Activated T-cell treated with anti-CD3 and anti-CD28 coated beads for 1 hour (primary cell): ENCODE measurements around the gene GBE1.
"Not testable (repeated sequence)": the region's sequence is repeated elsewhere in the genome, so short reads cannot be mapped to it uniquely, and the experiment has no call there.

Experiments used
- DNase-seq: peaks from one replicate; pipeline ENCODE4 v3.0.0-alpha.2; 2020; ENCODE audit warnings: low read depth

GBE1 gene

DNA sequence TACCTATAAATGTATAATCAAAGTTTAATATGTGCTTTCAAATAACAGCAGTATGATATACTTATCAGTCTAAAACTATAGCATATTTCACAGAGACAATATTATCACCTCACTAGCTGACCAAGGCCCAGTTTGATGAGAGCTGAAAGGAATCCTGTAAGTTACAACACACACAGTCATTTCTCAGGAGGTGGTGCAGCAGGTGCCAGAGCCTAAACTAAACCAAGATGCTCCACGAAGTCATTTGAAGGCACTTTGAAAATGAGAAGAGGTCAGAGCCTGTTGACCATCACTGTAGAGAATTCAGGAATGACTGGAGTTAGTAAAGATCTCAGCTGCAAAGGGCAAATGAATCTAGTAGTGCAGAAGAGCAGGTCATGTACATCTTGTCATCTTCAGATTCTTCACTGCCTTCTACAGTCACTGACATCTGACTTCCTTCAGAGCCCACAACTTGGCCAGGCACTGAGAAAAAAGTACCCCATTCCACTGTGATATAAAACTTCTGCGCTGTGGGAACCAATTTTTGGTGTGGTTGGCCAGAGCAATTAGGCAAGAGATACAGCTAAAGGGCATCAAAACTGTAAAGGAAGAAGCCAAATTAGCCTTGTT lies 7.9 kb downstream of the GBE1 start:
- DNase-seq = no peak

GRCh38 chr3:81752604-81753003 lies 8.8 kb downstream of the GBE1 start:
- DNase-seq = no peak

GRCh38 chr3:81749265-81749664 lies 12.2 kb downstream of the GBE1 start:
- DNase-seq = no peak

GRCh38 chr3:81747280-81747679 lies 14.2 kb downstream of the GBE1 start:
- DNase-seq = not testable (repeated sequence)

DNA sequence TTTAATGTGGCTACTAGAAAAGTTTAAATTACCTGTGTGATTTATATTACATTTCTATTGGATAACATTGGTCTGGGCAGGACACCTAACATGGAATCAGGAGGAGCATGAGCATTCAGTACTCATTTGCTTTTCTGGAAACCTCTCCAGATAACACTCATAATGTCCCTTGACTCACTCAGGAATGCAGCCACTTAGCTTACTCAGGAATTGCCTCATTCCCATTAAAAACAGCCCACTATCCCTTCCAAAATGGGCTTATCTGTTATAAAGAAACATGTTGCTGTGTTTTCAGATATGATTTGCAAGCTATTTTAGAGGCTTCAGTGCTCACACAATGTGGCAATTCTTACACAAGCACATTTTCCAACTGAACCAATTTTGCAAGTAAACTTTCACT lies 17.1 kb downstream of the GBE1 start:
- no peak for DNase-seq

GRCh38 chr3:81743096-81744025 lies 18.1 kb downstream of the GBE1 start:
- no peak for DNase-seq

GRCh38 chr3:81742581-81742980 lies 18.9 kb downstream of the GBE1 start:
- no peak for DNase-seq

- DNase-seq = no peak
These were observed 20.2 kb downstream of the GBE1 start for GRCh38 chr3:81741216-81741615.

- DNase-seq = no peak
These were observed 20.7 kb downstream of the GBE1 start for GRCh38 chr3:81740731-81741130.

- DNase-seq = no peak
These were observed 26.1 kb downstream of the GBE1 start for GRCh38 chr3:81735334-81735733.

DNA sequence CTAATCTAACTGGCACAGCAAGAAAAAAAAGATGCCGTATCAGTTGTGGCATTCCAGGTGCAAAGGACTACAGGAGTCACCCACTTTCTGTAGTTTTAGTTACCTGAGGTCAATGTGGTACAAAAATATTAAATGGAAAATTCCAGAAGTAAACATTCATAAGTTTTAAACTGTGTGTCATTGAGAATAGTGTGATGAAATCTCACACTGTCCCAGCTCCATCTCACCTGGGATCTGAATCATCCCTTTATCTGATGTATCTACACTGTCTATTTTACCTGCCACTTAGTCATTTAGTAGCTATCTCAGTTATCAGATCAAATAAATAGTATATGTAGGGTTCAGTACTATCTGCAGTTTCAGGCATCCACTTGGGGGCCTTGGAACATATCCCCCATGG lies 26.7 kb downstream of the GBE1 start:
- no peak for DNase-seq

GRCh38 chr3:81732642-81733041 lies 28.8 kb downstream of the GBE1 start:
- DNase-seq = no peak

- DNase-seq = no peak
These were observed 32.5 kb downstream of the GBE1 start for GRCh38 chr3:81728766-81729544.

GRCh38 chr3:81726735-81727134 lies 34.7 kb downstream of the GBE1 start:
- DNase-seq = no peak

- DNase-seq = no peak
These were observed 35.3 kb downstream of the GBE1 start for GRCh38 chr3:81726132-81726531.

DNA sequence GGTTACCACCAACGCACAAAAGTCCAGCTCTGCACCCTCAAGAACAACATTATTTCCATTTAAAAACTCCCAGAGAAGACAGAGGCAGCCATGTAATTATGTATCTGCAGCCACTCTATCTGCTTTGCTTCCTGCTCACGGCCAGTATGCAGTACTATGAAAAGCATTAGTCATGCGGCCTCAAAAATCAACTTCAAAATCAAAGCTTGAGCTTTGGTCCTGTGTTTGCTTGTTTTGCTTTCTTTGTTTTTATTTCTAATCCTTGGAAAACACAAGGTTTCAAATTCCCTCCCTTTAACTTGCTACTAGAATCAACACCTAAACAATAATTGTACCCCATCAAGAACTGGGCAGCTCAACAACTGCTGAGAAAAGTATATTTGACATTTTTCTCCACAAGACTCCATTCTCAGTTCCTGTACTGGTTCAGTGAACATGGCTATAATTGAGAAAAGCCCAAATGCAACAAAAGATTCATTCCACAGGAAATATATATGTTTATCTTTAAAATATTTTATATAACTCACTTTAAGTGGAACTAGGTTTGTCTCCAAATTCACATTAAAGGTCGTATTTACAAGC lies 37.6 kb downstream of the GBE1 start:
- no peak for DNase-seq

DNA sequence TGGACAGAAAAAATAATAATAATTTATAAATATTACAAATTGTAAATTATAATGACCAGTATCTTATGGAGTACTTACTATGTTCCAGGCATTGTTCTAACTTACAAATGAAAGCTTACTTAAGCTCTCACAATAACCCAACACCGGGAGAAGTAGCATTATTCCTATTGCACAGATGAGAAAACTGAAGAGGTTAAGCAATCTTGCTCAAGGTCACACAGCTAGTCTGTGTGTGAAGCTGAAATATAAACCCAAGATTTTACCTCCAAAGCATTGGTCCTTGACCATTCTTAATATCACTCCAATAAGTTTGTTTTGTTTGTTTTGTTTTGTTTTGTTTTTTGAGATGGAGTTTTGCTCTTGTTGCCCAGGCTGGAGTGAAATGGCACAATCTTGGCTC lies 43.1 kb downstream of the GBE1 start:
- DNase-seq = no peak

GRCh38 chr3:81716870-81717509 lies 44.5 kb downstream of the GBE1 start:
- DNase-seq = no peak

DNA sequence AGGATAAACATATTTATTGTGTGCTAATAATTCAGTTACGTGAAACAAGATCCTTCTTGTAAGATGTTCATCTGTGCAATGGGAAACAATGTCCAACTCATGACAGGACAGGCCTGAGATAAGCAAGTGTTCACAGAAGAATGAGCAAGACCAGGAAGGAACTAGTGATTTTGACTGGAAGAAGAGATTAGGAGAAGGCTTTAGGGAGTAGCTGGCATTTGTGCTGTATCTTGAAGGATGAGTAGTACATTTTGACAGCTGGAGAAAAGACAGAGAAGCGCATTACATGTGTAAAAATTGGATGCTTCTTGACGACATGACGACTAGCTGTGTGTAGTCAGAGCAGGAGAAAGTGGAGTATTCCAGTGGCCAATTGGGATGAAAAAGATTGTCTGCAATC lies 48.4 kb downstream of the GBE1 start:
- no peak for DNase-seq

DNA sequence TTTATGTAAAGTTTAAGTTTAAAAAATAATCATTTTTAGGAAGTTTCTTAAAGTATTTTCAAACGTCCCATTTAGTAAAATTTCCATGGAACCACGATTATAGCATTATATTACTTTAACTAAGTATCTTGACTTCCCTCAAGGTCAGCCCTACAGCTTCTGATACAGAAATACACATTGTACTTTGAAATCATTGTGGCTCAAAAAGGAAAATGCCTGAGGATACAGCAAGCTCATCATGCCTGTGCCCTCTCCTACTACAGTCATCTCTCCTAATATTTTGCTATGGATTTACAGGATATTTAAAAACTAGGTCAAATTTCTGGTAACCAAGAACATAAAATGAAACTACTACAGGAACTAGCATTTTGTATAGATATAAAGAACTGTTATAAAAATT lies 51.8 kb downstream of the GBE1 start:
- DNase-seq = no peak

- DNase-seq = no peak
These were observed 53.4 kb downstream of the GBE1 start for GRCh38 chr3:81707996-81708395.

- no peak for DNase-seq
These were observed 59.3 kb downstream of the GBE1 start for GRCh38 chr3:81702126-81702525.
